Superior temporal gyrus (tissue), 1 donor: ENCODE data around the gene DYNLT4.
A peak's percentile ranks its signal among the peaks of the same experiment; 100 is the strongest.
"Not testable (repeated sequence)": the region's sequence is repeated elsewhere in the genome, so short reads cannot be mapped to it uniquely, and the experiment has no call there.

Experiments used
- DNase-seq: peaks from one replicate; pipeline ENCODE4 v3.0.0-alpha.2; 2016; ENCODE audit errors: extremely low spot score

Gene DYNLT4, protein sequence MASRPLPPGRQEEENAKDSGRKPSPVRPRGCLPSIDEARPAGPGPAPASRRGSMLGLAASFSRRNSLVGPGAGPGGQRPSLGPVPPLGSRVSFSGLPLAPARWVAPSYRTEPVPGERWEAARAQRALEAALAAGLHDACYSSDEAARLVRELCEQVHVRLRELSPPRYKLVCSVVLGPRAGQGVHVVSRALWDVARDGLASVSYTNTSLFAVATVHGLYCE

DNA sequence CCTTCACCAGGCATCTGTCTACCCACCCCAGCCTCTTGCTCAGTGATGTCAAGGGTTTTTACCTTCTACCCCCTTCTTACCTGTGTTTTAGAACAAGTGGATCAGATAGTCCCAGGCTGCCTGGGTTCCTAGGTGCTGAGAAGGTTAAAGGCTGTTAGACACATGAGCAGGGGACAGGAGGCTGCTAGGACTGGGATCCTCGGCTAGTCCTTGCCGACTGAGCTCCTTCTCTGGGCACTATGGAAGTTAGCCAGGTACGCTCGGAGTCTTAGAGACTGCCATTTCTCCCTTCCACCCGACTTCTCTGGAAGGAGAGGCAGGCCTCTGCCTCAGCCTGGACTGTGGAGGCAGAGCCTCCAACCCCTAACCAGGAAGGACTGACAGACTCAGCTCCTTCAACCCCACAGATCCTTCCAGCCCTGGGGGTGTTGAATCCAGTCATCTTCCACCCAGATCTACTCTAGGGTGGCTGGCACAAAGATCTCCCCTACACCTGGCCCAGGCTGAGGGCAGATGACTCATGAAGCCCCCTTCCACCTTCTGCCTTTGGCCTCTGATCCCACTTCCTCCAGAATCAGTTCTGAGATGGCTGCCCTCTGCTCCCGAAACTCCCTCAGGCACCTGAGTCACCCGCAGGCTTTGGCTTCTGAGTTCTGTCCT is at the start of gene DYNLT4:
TSS of gene DYNLT4 (minus strand) at position 648 of the 660 bp plus-strand sequence. CDS start 683 bp downstream, outside the sequence.
- DNase-seq: no peak

DNA sequence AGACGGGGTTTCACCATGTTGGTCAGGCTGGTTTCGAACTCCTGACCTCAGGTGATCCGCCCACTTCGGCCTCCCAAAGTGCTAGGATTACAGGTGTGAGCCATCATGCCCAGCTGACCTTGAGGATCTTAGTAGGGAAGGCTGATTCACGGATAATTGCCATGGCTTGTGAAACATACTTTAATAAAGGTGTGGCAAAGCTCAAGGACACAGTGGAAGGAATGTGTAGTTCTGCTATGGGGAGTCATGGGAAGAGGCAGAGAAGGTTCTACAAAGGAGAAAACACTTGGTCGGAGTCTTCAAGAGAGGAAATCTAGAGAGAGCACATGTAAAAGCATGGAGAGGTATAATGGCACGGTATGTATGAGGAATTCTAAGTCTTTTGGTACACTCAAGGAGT is 48.6 kb upstream of the DYNLT4 start:
- DNase-seq: no peak

DNA sequence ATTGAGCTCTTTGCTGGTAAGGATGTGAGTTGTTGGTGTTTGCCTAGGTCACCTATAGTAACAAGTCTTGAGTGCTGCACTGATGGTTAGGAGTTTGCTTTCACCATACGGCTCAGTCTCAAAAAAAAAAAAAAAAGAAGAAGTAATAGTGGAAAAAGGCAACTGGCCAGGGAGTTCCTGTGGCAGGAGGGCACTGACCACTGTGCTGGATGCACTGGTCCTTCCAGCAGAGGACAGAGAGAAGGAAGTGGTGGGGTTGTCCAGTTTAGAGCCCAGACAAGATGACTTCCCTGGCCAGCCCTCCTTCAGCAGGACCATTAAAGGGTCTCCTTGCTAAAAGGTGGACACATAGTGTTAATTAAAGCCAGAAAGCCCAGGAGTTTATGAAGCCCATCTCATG is 47.8 kb upstream of the DYNLT4 start:
- no peak for DNase-seq

DNA sequence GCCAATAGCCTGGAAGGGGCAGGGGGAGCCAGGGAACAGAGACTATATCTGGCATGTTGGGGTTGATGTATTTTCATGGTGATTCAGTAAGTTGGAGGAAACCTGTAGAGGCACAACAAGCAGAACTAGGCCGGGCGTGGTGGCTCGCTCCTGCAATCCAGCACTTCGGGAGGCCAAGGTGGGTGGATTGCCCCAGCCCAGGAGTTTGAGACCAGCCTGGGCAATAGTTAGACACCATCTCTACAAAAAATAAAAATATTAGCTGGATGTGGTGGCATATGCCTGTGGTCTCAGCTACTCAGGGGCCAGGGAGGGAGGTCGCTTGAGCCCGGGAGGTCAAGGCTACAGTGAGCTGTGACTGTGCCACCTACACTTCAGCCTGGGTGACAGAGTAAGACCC is 46.0 kb upstream of the DYNLT4 start:
- no peak for DNase-seq

GRCh38 chr1:44851308-44851707 is 44.2 kb upstream of the DYNLT4 start:
- no peak for DNase-seq

DNA sequence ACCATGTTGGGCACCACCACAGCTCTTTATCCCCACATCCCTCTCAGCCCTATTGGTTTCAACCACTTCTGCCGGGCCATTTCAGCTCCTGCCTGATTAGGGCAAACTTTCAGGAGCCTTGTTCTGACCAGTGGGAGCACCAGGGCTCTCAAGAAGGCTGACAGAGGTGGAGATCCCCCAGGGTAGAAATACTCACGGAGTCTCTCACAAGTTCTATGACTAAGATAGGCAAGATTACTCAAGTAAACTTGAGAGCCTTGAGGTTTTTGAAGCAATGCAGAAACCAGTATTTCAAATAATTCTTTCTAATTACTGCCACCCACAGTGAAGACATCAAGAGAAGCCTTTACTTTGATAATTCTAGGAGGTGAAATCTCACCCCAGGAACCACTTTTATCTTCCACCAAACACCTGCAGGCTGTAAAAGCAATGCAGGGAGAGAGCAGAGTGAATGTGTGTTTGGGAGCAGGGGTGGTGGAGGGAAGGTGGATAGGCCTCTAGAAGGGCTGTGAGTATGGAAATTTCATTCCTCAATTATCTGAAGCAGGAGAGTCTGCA is 42.5 kb upstream of the DYNLT4 start:
- no peak for DNase-seq

DNA sequence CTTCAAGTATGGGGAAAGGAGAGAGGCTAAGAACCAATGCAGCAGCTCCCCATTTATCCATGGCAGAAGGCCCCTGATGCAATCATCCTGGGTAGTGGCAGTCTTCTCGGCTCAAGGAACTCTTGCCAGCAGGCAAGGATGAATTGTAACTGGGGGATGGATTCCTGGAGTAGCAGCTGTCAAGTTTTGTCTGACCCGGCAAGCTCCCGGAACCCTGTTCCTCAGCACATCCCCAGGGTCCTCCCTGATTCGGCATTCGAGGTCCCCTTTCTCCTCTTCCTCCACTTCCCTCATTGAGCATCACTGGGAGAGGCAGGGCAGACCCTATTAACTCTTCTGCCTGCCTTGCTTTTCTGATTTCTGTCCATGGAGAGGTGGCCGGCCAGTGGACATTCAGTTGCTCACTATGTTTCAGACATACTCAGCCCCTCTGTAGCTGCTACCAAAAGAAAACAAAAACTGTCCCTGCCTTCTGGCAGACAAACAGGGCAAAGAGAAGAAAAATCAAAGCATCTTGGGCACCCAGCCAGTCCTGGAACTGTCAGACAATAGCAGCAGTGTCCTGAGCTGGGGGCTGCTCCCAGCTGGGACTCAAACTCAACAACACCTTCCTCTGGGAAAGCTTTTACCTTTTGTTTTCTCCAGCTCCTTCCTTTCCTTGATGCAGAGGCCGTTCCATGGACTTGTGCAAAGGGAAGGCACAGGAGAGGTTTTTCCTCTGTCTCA is 41.5 kb upstream of the DYNLT4 start:
- DNase-seq: peak; percentile 64

DNA sequence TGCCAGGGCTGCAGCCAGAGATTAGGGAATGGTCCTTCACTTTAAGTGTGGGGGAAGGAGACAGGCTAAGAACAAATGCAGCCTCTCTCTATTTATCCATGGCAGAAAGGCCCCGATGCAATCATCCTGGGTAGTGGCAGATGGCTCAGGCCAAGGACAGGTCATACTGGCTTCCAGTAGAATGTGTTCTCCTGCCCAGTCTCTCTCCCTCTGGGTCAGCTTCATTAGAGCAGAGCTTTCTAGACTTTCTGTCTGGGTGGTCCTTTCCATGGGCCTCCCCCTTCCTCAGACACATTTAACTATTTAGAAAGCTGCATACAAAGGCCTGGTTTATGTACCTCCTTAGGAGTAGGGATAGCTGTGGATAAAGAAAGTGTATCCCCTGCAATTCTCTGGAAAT is 40.7 kb upstream of the DYNLT4 start:
- no peak for DNase-seq

DNA sequence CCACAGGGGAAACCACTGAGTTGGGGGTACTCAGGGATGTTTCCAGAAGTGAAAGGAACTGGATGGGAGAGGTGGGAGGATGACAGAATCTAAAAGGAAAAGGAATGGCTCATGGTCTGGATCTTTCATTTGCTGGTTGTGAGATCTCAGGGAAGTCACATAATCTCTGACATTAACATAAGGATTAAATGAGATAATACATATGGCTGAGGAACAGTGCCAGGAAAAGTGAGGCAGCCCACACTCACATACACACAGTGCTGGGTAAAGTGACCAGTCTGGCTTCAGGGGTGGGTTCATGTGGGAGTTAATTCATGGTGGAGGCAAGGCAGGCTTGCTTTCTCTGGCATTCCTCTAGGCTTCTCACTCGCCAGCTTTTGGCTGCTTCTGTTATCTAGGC is 39.8 kb upstream of the DYNLT4 start:
- DNase-seq: no peak

GRCh38 chr1:44842862-44843655 is 35.9 kb upstream of the DYNLT4 start, which contains the start of gene PTCH2:
PTCH2 (minus strand) TSS chr1:44843253; CDS start chr1:44842932, 321 bp downstream.
- peak; percentile 35 for DNase-seq

GRCh38 chr1:44842486-44842861 is 35.3 kb upstream of the DYNLT4 start:
- no peak for DNase-seq

DNA sequence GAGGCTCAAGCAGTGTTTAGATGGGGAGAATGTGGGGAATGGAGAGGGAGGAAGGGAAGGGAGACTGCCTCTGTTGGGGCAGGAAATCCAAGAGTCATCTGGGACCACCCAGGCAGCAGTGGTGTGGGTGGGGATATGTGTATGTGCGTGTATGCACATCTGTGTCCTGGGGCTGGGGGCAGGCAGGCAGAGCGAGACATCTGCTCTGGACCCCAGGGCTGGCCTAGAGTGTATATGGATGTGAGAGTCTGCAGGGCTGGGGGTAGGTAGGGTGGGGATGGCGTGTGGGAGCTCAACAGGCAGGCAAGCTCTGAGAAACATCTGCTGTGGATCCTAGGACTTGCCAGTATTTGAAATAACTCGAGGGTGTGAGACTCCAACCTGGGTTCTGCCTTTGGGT is 32.4 kb upstream of the DYNLT4 start:
- DNase-seq: no peak

DNA sequence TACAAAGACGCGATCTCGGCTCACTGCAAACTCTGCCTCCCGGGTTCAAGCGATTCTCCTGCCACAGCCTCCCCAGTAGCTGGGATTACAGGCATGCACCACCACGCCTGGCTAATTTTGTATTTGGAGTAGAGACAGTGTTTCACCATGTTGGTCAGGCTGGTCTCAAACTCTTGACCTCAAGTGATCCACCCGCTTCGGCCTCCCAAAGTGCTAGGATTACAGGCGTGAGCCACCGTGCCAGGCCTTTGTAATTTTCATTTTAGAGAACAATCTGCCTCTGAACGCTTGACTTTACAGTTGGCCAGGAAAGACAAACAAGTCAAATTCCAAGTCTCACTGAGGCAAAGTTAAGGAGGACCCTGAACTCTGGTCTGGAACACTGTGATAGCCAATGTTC is 31.1 kb upstream of the DYNLT4 start:
- not testable (repeated sequence) for DNase-seq

- DNase-seq: peak; percentile 89
Observed at GRCh38 chr1:44835738-44836675, 28.9 kb upstream of the DYNLT4 start.

DNA sequence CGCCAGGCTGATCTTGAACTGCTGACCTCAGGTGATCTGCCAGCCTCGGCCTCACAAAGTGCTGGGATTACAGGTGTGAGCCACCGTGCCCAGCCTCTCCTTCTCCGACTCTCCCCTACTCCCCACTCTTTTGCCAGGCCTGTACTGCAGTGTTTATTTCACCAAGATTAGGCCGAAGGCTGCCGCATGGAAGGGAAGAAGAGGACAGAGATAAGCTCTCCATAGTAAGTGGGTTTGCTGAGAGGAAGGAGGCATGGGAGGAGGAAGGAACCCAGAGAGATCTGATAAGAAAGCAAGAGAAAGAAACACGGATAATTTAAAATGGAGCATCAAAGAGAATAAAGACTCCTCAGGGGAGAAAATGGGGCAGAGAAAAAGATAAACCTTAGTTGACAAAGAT is 27.2 kb upstream of the DYNLT4 start:
- DNase-seq: no peak

DNA sequence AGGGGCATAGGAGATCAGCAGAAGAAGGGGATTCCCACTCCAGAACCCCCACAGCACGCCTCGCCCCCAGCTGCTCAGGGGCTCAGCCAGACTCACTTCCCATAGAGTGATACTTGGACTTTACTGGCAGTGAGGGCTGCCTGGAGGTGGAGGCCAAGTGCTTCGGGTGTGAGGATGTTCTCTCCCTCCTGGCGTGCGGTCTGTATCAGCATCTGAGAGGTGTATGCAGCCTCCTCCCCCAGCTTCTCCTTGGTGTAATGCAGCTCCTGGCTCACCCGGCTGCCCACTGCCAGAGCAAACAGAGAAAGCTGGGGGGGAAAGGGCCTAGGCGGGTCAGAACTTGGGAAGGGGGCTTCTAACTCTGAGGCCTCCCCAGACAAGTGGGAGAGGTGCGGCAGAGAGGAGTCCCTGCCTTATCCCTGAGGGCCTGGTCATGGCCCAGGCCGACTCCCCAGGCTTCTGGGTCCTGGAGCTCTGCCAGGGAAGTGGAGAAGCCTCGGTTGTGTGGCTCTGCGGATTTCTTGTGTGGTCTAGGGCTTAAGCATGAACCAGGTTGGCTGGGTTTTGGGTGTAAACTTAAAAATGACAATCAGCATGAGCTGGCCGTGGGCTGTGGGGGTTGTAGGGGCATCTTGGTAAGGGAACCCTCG is 25.0 kb upstream of the DYNLT4 start:
- DNase-seq: no peak

- no peak for DNase-seq
Observed at GRCh38 chr1:44831516-44831915, 24.4 kb upstream of the DYNLT4 start.

- DNase-seq: no peak
Observed at GRCh38 chr1:44830900-44831304, 23.8 kb upstream of the DYNLT4 start.

DNA sequence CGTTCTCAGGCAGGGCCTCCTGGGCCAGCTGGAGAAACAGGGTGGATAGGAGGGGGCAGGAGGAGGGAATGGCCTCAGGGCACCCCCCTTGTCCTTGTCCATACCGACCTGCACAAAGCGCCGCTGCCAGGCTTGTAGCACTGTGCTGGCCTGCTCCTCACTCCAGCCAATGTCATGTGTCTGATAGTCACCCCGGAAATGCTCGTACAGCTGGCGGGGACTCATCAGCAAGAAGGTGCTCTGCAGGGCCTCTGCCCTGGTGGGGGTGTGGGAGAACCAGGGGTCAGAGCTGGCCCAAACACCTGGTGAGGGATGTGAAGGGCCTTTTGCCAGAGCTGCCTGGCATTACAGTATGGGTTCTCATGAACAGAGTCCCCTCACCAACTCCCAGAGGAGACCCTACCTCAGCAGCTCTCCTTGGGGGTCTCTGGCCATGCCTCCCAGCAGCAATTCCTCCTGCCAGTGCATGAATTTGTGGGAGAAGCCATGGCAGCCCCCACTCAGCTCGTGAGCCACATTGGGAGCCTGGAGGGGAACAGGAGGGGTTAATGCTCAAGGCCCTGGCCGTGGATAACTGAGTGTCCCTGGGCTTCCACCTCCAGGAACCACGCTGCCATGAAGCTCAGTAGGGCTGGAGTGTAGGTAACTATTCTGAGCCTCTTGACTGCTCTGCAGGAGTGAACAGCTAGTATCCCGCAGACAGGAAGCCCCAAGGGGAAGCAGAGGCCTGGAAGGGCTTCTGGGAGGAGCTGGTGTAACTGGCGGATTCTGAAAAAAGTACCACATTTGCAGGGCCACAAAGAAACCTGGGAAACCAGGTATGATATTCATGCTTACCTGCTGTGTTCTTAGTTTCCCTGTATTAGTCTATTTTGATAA is 22.6 kb upstream of the DYNLT4 start:
- no peak for DNase-seq
